Endometrial microvascular endothelial cells (primary cell): ENCODE results near the gene P2RY10. TPM values are rescaled to one million over a fixed set of nuclear protein-coding genes. Genes with fewer than 3 reads are reported as not detected.

Source experiments
- total RNA-seq: library from RNA; depleted of rRNA; stranded (reverse); fragments of >200 nt; gene quantifications from one replicate; pipeline ENCODE4 v1.2.3, GENCODE V29; 2015; ENCODE audit errors: inconsistent ontology term

The P2RY10 gene
- total RNA-seq, 1 donor from 2014 or later, result not detected

Other genes starting within 250 kb of the P2RY10 start
- gene LPAR4, start 197.7 kb upstream of the P2RY10 start, total RNA-seq, result not detected
- gene GPR174, start 199.3 kb downstream of the P2RY10 start, total RNA-seq, result not detected